IMR-90 (cell line): ENCODE measurements around the gene NRCAM. TPM values are rescaled to one million over a fixed set of nuclear protein-coding genes. Genes with fewer than 3 reads are reported as not detected.

ENCODE experiments used
- ATAC-seq: fragments of 200-7000 bp; cut with Tn5 transposase; 2 replicates; pipeline ENCODE4 v1.9.1; 2020; ENCODE audit warnings: low read depth, mild to moderate bottlenecking, moderate library complexity
- BruUV-seq: library from RNA; stranded (reverse); fragments of 400-500 nt; replicated peaks from 2 replicates; lab custom pipeline; 2021; lab: Mats Ljungman, UMichigan
- CTCF ChIA-PET: fragments of 300-600 bp; formaldehyde crosslinking; extraction: SDS; loops from one replicate; lab custom pipeline; 2021; ENCODE audit warnings: antibody characterized with exemption; lab: Yijun Ruan, JAX
- POLR2A ChIA-PET: fragments of 300-600 bp; sonication (Branson Sonifier 250); formaldehyde crosslinking; loops from one replicate; lab custom pipeline; 2022; ENCODE audit warnings: antibody characterized with exemption; ENCODE audit not compliant: unreplicated experiment; lab: Charles Lee
- DNase-seq: peaks from one replicate; pipeline ENCODE4 v3.0.0; 2013
- H2AFZ ChIP-seq: replicated peaks from 2 replicates; pipeline ENCODE3; 2013; ENCODE audit warnings: low read length, mild to moderate bottlenecking; ENCODE audit not compliant: poor library complexity
- H2AK5ac ChIP-seq: 2 replicates; pipeline ENCODE4 v1.6.1; 2013; ENCODE audit warnings: low read depth, low read length, inconsistent platforms
- H2AK9ac ChIP-seq: replicated peaks from 2 replicates; pipeline ENCODE3; 2013; ENCODE audit warnings: mild to moderate bottlenecking, low read depth, low read length, moderate library complexity; ENCODE audit not compliant: poor library complexity
- H2BK120ac ChIP-seq: 2 replicates; pipeline ENCODE4 v1.6.1; 2013; ENCODE audit warnings: low read depth, low read length, inconsistent platforms
- H2BK15ac ChIP-seq: 3 replicates; pipeline ENCODE4 v1.6.1; 2013; ENCODE audit warnings: low read depth, low read length, inconsistent platforms
- H2BK20ac ChIP-seq: 2 replicates; pipeline ENCODE4 v1.6.1; 2013; ENCODE audit warnings: low read depth, mild to moderate bottlenecking, inconsistent platforms, low read length, moderate library complexity
- H2BK5ac ChIP-seq: 2 replicates; pipeline ENCODE4 v1.6.1; 2013; ENCODE audit warnings: mild to moderate bottlenecking, low read depth, low read length, inconsistent platforms; ENCODE audit not compliant: poor library complexity, severe bottlenecking
- H3K14ac ChIP-seq: replicated peaks from 2 replicates; pipeline ENCODE4 v1.6.1; 2013; ENCODE audit warnings: low read depth, low read length, inconsistent platforms
- H3K18ac ChIP-seq: 2 replicates; pipeline ENCODE4 v1.6.1; 2013; ENCODE audit warnings: low read depth, low read length, control low read depth
- H3K23ac ChIP-seq: 2 replicates; pipeline ENCODE4 v1.6.1; 2013; ENCODE audit warnings: low read depth, low read length, inconsistent platforms
- H3K27ac ChIP-seq: 2 replicates; pipeline ENCODE4 v1.5.1; 2013; ENCODE audit warnings: mild to moderate bottlenecking, control low read depth, low read length; ENCODE audit not compliant: insufficient read depth
- H3K27me3 ChIP-seq: 2 replicates; pipeline ENCODE4 v1.6.1; 2013; ENCODE audit warnings: low read length; ENCODE audit not compliant: control insufficient read depth, insufficient read depth
- H3K36me3 ChIP-seq: 2 replicates; pipeline ENCODE4 v1.6.1; 2013; ENCODE audit warnings: low read length, mixed read lengths; ENCODE audit not compliant: control insufficient read depth, insufficient read depth
- H3K4ac ChIP-seq: 2 replicates; pipeline ENCODE4 v1.6.1; 2013; ENCODE audit warnings: low read depth, low read length, inconsistent platforms
- H3K4me1 ChIP-seq: 2 replicates; pipeline ENCODE4 v1.6.1; 2013; ENCODE audit warnings: low read length, mixed read lengths; ENCODE audit not compliant: control insufficient read depth, insufficient read depth
- H3K4me2 ChIP-seq: 2 replicates; pipeline ENCODE4 v1.6.1; 2013; ENCODE audit warnings: low read depth, mild to moderate bottlenecking, control low read depth, low read length, moderate library complexity
- H3K4me3 ChIP-seq: 2 replicates; pipeline ENCODE4 v1.5.1; 2013; ENCODE audit warnings: low read depth, mild to moderate bottlenecking, control low read depth, low read length, moderate library complexity; ENCODE audit not compliant: insufficient read depth
- H3K56ac ChIP-seq: 2 replicates; pipeline ENCODE4 v1.6.1; 2013; ENCODE audit warnings: low read length, inconsistent platforms; ENCODE audit not compliant: insufficient read depth; ENCODE audit errors: extremely low read depth
- H3K79me1 ChIP-seq, 2 experiments: 2 replicates each; pipeline ENCODE4 v1.6.1; 2013; ENCODE audit warnings: low read length in 2 of 2, inconsistent platforms in 1 of 2, low read depth in 1 of 2
- H3K9ac ChIP-seq: 2 replicates; pipeline ENCODE4 v1.6.1; 2013; ENCODE audit warnings: low read depth, low read length, control low read depth
- H3K9me1 ChIP-seq: 2 replicates; pipeline ENCODE4 v1.6.1; 2013; ENCODE audit warnings: low read length, inconsistent platforms; ENCODE audit not compliant: insufficient read depth
- H3K9me3 ChIP-seq: 2 replicates; pipeline ENCODE4 v1.6.1; 2013; ENCODE audit warnings: low read length; ENCODE audit not compliant: control insufficient read depth, insufficient read depth
- H4K20me1 ChIP-seq: 2 replicates; pipeline ENCODE4 v1.6.1; 2013; ENCODE audit warnings: low read length, inconsistent platforms; ENCODE audit not compliant: insufficient read depth
- H4K5ac ChIP-seq: 2 replicates; pipeline ENCODE4 v1.6.1; 2013; ENCODE audit warnings: mild to moderate bottlenecking, low read depth, low read length, control low read depth
- H4K8ac ChIP-seq, 2 experiments: 2 replicates each; pipeline ENCODE4 v1.6.1; 2013; ENCODE audit warnings: low read depth in 2 of 2, low read length in 2 of 2, control low read depth in 1 of 2, inconsistent platforms in 1 of 2
- H4K91ac ChIP-seq: 2 replicates; pipeline ENCODE4 v1.6.1; 2013; ENCODE audit warnings: low read depth, low read length, inconsistent platforms; ENCODE audit not compliant: insufficient read depth
- BHLHE40 ChIP-seq: fragments of 150-350 bp; IDR thresholded peaks from 2 replicates; pipeline ENCODE4 v1.6.1; 2016; ENCODE audit warnings: mild to moderate bottlenecking, low read depth, low read length
- FOS ChIP-seq: fragments of 150-350 bp; IDR thresholded peaks from 2 replicates; pipeline ENCODE4 v1.6.1; 2016; ENCODE audit warnings: low read depth, low read length
- MAFK ChIP-seq: IDR thresholded peaks from 2 replicates; pipeline ENCODE4 v1.6.1; 2012; ENCODE audit warnings: low read depth, low read length, improper control_type of control experiment
- MAZ ChIP-seq: IDR thresholded peaks from 2 replicates; pipeline ENCODE4 v1.6.1; 2012; ENCODE audit warnings: low read depth, mild to moderate bottlenecking, low read length, improper control_type of control experiment, moderate library complexity, borderline replicate concordance
- RAD21 ChIP-seq: IDR thresholded peaks from 2 replicates; pipeline ENCODE4 v1.6.1; 2012; ENCODE audit warnings: low read length, improper control_type of control experiment
- RCOR1 ChIP-seq: IDR thresholded peaks from 2 replicates; pipeline ENCODE4 v1.6.1; 2012; ENCODE audit warnings: mild to moderate bottlenecking, low read length, improper control_type of control experiment; ENCODE audit not compliant: insufficient replicate concordance
- RFX5 ChIP-seq: IDR thresholded peaks from 2 replicates; pipeline ENCODE4 v1.8.0; 2012; ENCODE audit warnings: low read depth, mild to moderate bottlenecking, low read length, moderate library complexity
- SMC3 ChIP-seq: fragments of 150-350 bp; IDR thresholded peaks from 2 replicates; pipeline ENCODE4 v1.6.1; 2016; ENCODE audit warnings: low read depth, mild to moderate bottlenecking, antibody characterized with exemption, low read length, moderate library complexity
- WGBS, 2 experiments: methylation state at CpG; one replicate each; pipeline versions ENCODE4 v1.1.5 to v1.1.7; 2013; ENCODE audit warnings: missing lambda C conversion rate in 2 of 2; ENCODE audit not compliant: insufficient read length in 1 of 2; ENCODE audit errors: extremely low coverage in 2 of 2; 5-methylcytosine and 5-hydroxymethylcytosine counted together
- dilution Hi-C: fragments of 300-500 bp; cut with HindIII; formaldehyde crosslinking; loops from one replicate; pipeline ENCODE4 v1.14.3; 2018; ENCODE audit warnings: low sequenced_read_pairs; ENCODE audit not compliant: unreplicated experiment
- in situ Hi-C: fragments of 300-500 bp; cut with MboI; formaldehyde crosslinking; loops from 3 replicates; pipeline ENCODE4 v1.14.3; 2019; ENCODE audit warnings: low sequenced_read_pairs, inconsistent platforms, mixed read lengths
- intact Hi-C: fragments of 100-400 bp; cut with micrococcal nuclease; formaldehyde crosslinking; loops from 2 replicates; pipeline ENCODE4 v1.10.0; 2022
- polyA plus RNA-seq, 3 experiments: library from polyadenylated mRNA; depleted of rRNA; stranded (reverse); fragments of >200 nt; gene quantifications; 2 replicates each; pipeline ENCODE4 v1.2.3, GENCODE V29; 2012; ENCODE audit warnings: low replicate concordance in 1 of 3
- total RNA-seq: library from RNA; depleted of rRNA; stranded (reverse); fragments of >200 nt; gene quantifications from 2 replicates; pipeline ENCODE4 v1.2.3, GENCODE V29; 2012

The NRCAM gene
- total and polyA plus RNA-seq, 2 of the 4 experiments (the other 2 are of a cell fraction): 0.46 to 1.1 TPM

GRCh38 chr7:108423089-108423989 lies 32.9 kb downstream of the NRCAM start:
- no TSS peak for BruUV-seq
- Histone ChIP-seq H2BK120ac (no peak overlapping the region), H4K91ac (no peak overlapping the region), H3K27ac (no peak overlapping the region), H3K14ac (no peak overlapping the region), H3K18ac (no peak overlapping the region), H4K5ac (no peak overlapping the region), H2AK9ac (no peak overlapping the region), H3K56ac (no peak overlapping the region), H3K4me3 (no peak overlapping the region), H3K9me1 (no peaks in the 10 kb centered on the region), H3K9ac (no peak overlapping the region), H3K27me3 (no peaks in the 10 kb centered on the region; the same call in 1 of the 2 replicates), H2BK15ac (no peak overlapping the region), H3K36me3 (no peaks in the 10 kb centered on the region), H2BK20ac (no peak overlapping the region), H3K4ac (no peak overlapping the region), H3K23ac (no peak overlapping the region), H4K8ac (no peak overlapping the region), H2AK5ac (no peak overlapping the region), H2AFZ (no peak overlapping the region), H3K9me3 (no peaks in the 10 kb centered on the region), H4K20me1 (no peaks in the 10 kb centered on the region), H3K79me1 (no peaks in the 10 kb centered on the region), H2BK5ac (no peak overlapping the region), H3K4me2 (no peak overlapping the region), H3K4me1 (no peaks in the 10 kb centered on the region)
- in situ Hi-C loops (no loop called here), intact Hi-C loops (no loop called here), dilution Hi-C loops (no loop called here)
- ATAC-seq (no peak), DNase-seq (no peak)
- WGBS, 2 experiments: no CpG with 5 or more reads among the region's 5 CpGs
- CTCF ChIA-PET: no interaction called here
- TF ChIP-seq BHLHE40: no peak
- TF ChIP-seq RCOR1: no peak
- no peak for TF ChIP-seq FOS
- no peak for TF ChIP-seq MAFK
- no peak for TF ChIP-seq RAD21
- no peak for TF ChIP-seq MAZ
- TF ChIP-seq SMC3: no peak
- no peak for TF ChIP-seq RFX5
- POLR2A ChIA-PET: no interaction called here
